ENCODE data around the gene CBFA2T3.

The CBFA2T3 gene

DNA sequence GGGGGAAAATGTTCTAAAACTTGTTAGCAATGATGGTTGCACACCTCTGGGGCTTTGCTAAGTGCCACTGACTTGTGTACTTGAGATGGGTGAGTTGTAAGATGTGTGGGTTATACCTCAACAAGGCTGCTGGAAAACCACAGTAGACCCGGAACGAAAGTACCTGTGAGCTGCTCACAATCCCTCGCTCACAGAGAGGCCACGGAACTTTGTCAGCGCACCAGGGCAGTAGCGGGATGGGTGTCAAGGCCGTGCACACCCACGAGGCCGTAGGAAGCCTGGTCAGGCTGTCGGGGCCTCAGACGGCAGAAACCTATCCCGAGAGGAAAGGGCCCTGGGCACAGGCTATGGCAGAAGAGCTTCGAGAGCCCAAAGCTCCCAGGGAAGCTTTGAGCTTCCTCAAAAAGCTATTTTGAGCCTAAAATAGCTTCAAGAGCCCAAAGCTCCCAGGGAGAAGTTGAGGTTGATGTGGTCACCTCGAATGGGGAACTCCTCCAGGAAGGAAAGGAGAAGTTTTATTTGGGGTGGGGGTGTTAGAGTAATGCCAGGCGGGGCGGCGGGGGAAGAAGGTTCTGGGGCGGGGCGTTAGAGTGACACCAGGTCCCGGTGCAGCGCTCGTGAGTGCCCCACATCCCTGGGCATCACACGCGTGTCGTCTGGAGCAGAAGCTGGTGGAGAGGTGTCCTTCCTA is 19.0 kb downstream of the CBFA2T3 start:
- no peak for DNase-seq

DNA sequence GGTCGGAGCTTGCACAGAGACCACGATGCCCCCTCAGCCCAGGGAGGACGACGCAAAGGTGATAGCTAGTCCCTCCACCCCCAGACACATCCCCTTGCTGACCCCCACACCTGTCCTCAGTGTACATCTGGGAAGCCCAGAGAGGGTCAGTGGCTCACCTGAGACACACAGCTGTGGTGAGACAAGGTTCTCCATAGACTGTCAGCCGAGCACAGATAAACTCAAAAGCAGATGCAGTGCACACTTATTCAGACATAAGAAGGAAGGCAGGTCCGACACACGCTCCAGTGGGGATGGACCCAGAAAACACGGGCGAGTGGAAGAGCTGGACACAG is 19.6 kb downstream of the CBFA2T3 start:
- no peak for DNase-seq

DNA sequence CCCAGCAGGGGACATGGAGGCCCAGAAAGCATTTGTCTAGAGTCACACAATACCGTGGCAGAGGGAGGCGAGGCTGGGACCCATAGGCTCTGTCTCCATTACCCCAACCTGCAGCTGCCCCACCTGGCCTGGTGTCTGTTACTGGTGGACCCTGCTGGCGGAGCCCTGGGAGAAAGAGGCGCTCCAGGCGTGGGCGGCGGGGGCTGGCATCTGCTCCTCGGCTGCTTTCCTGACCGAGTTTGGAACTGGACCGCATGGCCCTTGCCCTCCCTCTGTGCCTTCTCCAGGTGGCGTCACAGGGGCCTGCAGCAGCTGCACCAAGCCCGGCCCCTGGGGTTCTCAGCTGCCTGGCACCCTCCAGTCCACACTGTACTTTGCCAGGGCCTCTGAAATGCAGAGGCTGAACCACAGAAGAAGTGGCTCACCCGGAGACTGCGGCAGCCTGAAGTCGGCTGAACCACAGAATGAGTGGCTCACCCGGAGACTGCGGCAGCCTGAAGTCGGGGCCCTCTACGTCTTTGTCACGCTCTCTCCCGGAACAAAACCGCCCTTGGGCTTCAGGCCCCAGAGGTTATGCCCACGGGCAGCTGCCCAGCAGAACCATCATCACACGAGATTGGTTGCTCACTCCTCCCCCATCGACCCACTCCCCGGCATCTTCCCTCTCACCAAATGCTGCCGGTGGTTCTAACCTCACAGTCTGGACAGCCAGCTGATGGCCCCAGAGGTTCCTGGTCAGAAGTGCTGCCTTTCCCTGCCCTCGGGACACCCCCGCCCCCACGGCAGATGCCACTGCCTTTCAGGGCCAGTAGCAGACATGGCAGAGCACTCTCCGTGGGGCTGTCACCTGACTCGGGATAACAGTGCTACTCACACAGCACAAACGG is 20.2 kb downstream of the CBFA2T3 start:
- DNase-seq = no peak

DNA sequence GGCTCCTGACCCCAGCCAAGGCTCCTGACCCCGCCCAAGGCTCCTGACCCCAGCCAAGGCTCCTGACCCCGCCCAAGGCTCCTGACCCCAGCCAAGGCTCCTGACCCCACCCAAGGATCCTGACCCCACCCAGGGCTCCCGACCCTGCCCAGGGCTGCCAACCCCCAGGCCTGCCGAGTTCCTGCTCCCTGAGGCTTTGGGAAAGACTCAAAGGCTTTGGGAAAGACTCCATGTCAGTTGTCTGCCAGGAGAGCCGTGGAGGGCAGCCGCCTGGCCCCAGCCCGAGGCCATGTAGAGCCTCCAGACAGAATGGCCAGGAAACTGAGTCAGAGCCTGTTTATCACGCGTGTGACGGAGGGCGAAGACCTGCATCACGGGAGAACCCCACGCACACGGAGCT is 21.1 kb downstream of the CBFA2T3 start:
- DNase-seq = no peak

DNA sequence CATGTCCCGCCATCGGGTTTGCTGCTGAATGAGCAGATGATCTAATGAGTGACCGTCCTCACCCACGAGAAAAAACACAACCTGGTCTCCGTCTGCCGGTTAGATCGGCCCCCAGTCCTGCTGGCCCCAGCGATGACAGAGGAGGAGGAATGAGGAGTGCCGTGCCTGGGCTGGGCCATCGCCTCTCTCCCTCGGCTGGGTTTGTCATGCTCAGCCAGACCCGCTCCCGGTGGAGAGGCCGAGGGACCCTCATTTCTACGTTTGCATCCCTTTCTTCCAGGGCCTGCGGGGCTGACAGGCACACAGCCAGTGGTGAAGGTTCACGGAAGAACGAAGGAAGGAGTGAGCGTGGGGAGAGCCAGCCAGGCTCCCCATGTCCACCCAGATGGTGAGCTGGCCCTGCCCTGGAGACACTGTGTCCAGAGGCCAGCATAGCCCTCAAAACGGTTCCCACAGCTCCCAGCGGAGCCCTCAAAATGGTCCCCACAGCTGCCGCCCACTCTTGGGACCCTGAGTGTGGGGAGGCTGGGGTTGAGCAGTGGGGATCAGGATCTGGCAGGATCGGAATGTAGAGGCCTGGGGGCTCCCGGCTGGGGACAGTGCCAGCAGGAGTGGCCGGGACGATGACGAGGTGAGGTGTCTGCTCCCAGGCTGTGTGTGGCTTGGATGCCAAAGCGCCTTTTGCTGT is 23.9 kb downstream of the CBFA2T3 start:
- no peak for DNase-seq

DNA sequence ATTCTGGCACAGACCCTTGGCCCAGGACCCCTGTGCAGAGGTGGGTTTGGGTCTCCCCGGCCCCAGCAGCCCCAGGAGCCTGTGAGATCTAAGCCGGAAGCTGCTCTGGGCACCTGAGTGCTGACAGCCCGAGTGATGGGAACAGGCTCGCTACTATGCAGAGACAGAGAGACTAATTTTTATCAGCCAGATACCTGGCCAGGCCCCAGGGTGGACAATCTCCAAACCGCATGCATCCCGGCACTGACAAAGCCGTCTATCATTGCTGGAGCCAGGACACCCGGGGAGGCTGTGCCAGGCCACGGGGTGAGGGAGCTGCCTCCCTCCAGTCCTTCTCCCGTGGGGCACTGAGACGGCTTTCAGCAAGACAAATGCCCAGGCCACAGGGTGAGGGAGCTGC is 25.0 kb downstream of the CBFA2T3 start:
- no peak for DNase-seq

DNA sequence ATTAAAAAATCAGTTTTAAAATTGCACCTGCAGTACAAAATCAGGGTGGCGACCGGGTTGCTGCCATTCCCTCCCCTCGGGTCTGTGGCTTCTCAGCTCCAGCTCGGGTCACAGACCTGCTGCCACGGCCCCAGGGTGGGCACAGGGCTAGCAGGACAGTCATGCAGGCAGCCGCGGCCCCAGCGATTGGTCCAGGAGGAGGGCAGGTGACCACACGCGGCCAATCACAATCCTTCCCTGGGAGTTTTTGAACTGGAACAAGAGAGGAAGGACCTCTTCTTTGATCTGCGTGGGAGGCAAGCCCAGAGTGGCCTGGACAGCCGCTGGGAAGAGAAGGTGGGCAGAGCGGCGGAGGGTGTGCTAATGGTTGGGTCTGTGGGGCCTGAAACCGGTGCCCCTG is 25.5 kb downstream of the CBFA2T3 start:
- DNase-seq = no peak

DNA sequence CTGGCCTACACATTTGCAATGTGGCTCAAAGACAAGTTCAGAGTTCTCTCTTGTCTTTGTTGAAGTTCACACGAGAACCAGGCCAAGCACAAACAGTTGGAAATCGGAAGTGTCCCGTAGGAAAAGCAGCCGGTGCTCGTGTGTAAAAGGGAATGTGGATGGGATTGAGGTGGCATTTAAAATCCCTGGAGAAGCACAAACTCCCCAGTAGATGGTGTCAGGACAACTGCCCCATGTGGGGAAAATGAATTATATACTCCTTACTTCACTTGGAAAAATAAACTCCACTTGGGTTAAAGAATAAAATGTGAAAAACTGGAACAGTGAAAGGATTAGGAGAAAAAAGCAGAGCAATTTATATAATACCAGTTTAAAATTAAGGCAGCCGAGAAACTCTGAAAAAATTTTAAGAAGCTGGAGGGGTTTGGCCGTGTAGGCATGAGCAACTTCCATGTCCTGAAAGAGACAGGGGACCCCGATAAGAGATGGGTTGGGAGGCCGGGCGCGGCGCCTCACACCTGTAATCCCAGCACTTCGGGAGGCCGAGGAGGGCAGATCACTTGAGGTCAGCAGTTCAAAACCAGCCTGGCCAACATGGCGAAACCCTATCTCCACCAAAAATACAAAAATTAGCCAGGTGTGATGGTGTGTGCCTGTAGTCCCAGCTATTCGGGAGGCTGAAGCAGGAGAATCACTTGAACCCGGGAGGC is 28.1 kb downstream of the CBFA2T3 start:
- DNase-seq = no peak

DNA sequence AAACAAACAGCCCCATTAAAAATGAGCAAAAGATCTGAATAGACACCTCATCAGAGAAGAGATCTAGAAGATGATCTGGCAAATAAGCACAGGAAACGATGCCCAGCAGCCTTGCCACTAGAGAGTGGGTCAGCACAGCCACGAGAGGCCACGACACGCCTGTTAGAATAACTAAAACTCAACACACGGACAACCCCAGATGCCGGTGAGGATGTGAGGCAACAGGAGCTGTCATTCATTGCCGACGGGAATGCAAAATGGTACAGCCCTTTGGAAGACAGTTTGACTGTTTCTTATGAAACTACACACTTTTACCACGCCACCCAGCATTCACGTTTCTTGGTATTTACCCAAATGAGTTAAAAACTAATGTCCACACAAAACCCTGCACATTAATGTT is 31.5 kb downstream of the CBFA2T3 start:
- no peak for DNase-seq

DNA sequence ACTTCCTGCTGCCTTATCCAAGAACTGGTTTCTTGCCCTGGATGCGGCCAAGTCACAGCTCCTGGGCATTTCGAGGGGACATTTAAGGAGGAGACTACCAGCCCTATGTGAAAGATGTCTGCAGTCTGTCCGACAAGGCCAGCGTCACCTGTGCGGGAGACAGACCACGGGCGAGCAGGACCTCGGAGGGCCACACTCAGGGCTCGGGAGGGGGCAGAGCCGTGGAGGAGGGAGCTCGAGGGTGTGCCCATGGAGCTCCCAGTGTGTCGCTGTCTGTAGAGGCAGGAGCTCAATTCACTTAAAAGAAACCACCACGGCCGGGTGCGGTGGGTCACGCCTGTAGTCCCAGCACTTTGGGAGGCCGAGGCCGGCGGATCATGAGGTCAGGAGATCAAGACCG is 33.3 kb downstream of the CBFA2T3 start:
- no peak for DNase-seq

DNA sequence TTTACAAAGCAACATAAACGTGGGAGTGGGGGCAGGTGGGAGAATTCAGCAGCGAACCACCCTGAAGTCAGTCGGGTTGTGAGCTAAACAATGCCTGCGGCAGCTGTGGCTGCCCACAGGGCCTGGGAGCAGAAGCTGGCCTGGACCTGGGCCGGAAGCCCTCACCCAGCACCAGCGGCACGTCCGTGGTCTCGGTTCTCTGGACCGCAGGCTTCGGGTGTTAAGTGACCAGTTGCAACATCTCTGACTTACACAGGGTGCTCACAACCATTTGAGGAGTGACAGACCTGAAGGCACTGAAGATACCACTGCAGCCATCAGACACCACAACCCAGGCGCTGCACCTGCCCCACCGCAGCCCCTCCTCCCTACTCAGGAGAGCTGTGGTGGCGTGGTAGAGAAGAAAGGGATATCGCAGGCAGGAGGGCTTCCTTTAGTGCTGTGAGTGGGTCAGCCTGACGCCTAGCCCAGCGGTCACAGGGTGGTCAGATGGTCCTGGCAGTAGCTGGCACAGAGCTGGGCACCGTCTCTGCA is 33.8 kb downstream of the CBFA2T3 start:
- no peak for DNase-seq

DNA sequence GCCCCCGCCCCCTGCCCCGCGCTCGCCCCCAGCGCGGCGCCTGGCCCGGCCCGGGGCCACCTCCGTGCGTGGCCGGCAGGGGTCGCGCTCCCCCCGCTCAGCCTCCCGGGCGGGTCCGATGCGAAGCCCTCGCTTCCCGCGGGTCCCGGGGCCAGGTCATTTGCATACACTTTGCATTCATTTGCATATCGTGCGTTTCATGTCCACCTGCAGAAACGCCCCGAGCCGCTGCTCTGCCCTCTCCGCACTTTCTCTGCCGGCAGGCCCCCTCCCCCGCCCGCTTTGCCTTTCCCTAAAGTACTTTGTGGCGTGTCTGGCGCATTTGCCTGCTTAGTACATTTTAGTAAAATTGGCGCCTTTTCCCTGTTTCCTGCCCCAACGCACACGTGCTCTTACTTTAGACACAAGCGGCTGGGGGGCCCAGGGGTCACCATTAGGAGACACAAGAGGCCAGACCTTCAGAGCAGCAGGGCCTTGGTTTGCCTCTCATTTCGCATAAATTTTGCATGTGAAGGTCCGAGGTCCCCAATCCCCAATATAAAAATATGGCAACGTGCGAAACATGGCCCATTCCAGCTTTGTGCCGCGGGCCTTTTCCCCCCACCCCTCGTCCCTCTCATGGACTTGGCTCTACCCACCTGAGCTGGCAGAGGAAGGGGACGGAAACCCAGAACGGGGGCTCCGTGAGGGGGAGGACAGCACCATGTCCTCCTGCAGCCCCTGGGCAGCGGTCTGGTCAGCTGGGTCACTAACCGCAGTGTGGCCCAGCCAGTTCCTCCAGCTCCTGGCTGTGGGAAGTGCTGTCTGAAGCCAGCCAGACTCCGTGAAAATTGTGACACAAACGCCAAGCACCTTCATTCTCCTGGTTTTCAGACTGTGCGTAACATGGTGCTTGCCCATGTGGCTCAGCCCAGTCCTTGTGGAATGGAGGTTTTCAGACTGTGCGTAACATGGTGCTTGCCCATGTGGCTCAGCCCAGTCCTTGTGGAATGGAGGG is 34.8 kb downstream of the CBFA2T3 start:
- peak; percentile 63 for DNase-seq

DNA sequence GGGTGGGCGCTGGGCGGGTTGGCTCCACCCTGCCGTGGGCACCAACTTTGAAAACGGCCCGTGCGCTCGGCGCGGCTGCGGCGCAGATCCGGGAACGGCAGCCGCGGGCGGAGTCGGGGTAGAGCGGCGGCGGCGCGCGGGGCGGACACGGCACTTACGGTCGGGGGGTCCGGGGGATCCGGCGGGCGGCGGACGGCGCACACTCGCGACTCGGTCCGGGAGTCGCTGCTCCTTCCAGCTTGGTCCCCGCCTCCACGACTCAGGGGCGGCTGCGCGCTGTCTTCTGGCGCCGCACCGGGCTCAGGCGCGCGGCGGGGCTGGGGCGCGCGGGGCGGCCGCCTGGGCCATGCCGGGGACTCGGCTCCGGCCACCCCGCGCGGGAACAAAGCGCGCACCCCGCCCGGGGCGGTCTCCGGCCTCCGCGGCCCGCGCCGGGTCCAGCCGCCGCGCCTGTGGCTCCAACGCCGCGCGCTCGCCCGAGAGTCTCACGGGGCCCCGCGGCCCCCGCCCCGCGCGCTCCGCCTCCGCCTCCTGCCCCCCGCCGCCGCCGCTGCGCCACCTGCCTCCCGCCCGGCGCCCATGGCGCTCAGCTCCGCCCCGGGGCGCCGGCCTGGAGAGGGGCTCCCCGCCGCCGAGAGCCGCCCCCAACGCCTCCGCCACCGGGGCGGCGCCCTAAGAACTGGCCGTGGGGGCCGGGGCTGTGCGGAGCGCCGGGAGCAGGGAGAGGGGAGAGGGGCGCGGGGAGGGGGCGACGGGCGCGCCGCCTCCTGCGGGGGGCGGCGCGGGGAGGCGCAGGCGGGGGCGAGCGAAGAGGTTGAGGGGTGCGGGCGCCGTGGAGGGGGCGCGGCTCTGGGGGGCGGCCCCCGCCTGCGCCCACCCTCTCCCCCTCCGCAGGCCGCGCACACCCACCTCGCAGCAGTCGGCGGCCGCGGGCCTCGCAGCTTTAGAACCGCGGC is 35.9 kb downstream of the CBFA2T3 start:
- no peak for DNase-seq

DNA sequence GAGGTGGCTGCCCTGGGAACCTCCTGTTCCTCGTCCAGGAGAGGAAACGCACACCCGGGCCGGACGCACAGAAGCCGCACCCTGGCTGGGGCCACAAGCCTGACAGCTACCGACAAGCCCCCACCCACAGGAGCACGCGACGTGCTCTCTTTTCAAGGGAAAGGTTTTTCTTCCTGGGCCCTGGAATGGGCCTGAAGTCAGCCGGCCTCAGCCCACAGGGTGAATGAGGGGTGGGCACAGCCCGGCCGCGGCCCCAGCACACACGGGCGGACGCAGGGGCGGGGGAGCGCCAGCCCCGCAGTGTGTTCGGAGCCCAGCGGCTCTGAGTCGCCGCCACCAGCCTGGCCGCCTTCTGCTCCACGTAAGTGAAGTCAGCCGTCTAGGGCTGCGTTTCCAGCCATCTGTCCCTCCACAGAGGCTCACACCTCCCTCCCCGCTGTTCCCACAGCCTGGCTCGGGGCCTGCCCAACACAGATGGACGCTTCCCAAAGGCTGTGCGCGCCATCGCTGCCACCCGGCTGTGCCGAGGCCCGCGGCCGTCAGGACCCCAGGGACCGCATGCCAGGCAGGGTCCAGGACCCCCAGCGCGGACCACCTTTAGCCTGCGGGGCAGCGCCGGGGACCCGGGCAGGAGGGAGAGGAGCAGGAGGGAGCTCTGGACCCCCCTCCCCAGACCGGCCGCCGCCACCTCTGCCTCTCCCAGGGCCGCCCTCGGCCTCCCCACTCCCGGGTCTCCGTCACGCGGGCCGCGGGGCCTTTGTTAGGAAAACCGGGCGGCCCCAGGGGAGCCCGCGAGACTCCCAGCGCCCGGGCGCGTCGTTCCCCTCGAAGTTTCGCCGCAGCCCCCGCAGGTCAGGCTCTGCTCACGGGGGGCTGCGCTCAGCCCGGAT is 36.8 kb downstream of the CBFA2T3 start:
- DNase-seq = no peak

DNA sequence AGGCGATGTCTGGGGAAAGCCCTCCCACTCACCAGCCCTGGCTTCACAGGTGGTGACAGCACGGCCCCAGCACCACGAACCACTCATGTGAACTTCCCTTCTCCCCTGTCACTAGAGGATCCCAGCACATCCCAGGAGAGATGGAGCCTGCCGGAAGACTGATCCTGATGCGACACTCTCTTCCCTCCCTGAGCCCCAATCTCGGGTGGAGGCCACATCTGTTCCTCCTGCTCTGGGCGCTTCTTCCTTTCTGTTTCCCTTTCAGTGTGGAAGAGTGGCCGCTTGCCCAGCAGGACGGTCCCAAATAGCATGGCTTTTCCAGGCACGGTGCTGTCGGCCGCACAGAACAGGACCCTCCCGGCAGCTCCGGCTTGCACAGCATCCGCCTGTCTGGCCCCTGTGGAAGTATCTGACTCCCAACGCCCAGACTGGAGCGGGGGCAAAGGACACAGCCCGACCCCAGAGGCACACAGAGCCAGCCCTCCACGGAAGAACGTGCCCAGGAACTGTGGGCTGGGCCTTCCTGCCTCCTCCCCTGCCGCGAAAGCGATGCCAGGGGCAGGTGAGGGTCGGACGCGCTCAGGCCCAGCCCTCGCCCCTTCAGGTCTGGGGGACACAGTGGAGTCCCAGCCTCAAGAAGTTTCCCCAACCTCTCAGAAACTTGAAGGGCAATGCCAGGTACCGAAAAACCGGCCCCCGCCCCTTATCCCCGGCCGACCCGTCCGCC is 37.6 kb downstream of the CBFA2T3 start:
- no peak for DNase-seq

DNA sequence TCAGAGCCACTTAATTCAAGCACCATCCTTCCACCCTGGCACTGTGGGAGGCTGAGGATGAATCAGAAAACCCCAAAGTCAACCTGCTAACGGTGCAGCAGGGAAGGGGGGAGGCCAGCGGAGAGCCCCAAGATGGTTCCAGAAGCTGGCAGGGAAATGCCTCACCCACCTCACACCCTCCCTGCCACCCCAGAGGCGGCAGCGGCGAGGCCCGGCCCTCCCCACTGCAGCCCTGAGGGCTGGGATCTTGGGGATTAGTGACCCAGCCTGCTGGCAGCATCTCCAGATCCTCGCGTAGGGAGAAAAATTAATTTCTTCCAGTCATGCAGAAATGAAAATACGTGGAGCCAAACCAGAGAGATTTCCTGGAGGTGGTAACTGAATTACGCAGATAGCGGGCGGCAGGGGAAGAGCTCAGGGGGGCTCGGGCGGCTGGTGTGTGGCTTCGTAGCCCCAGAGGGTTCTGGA is 38.2 kb downstream of the CBFA2T3 start:
- DNase-seq = no peak

DNA sequence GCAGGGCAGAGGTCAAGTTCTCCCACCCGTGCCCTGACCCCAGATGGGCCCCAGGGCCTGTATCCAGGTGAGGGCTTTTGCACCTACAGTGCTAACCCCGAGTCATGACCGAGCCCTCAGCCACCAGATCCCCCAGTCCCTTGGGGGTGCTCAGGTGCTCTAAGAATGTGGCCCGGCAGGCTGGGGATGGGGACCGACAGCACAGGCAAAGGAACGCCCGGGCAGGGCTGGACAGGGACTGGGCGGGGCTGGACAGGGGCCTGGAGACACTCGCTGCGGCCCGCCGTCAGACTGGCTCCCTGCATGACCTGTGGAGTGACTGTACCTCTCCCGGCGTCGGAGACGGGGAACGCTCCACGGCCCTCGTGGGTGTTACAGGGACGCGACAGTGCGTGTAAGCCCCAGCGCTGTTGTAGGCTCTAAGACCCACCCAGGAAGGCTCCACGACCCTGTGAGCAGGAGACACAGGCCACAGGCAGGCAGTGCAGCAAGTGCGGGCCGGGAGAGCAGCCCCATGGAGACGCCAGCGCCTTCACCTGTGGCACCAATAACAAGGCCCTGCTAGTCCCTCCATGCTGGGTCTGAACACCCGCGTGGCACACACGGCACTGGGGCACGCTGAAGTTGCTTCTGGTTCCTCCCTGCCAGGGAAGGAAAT is 38.8 kb downstream of the CBFA2T3 start:
- no peak for DNase-seq

DNA sequence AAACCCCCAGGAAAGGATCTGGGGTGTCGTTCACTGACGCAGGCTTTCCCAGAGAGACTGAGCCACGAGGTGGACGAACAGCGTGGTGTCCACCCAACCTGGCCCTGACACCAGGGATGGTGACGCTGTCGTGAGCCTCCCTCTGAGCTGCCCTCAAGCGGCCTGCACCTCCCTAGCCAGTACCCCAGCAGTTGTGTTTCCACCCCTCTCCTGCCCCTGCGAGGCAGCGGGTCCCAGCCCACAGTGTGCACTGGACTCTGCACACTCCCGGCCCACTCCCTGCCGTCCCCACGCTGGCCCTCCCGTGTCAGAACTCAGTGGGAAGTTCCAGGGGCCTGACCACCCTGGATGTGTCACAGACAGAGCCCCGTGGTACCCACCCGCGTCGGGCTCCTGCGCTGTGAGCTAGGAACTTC is 39.8 kb downstream of the CBFA2T3 start:
- no peak for DNase-seq

Data from stimulated activated CD4-positive, alpha-beta T cell treated with anti-CD3 and anti-CD28 coated beads, Interleukin-12 subunit alpha, Interleukin-12 subunit beta, amount 100 ng/mL, for 4 hours (primary cell).